Activated CD4-positive, alpha-beta memory T cell treated with anti-CD3 and anti-CD28 coated beads for 36 hours (primary cell): ENCODE data around the gene PDZD7. TPM values are rescaled to one million over a fixed set of nuclear protein-coding genes. Genes with fewer than 3 reads are reported as not detected.

Experiments used
- microRNA-seq: library from miRNA; unstranded; fragments of <30 nt; microRNA quantifications from one replicate; pipeline ENCODE4 v1.2.0, GENCODE V29; 2022; ENCODE audit warnings: borderline number of aligned reads, borderline microRNAs expressed, borderline replicate concordance
- total RNA-seq, 2 experiments: library from RNA; stranded (reverse); gene quantifications; one replicate each; pipeline ENCODE4 v1.2.3, GENCODE V29; 2021

Gene PDZD7
- total RNA-seq, 2 experiments from 2014 or later, result 0.31 to 0.93 TPM

Small RNA genes within 50 kb of the gene (microRNA-seq; reads per million reads assigned to microRNA genes)
- not detected for gene MIR608

Other genes with a start within 250 kb of the PDZD7 start
- 10 to 100 TPM; 33.9 to 35.9 TPM for gene SLF2, start 118.2 kb downstream of the PDZD7 start, total RNA-seq
- under 1 TPM; 0.58 to 0.74 TPM for gene SEMA4G, start 61.6 kb downstream of the PDZD7 start, total RNA-seq
- gene MRPL43, start 43.6 kb downstream of the PDZD7 start, total RNA-seq, result 10 to 100 TPM; 47.0 to 50.1 TPM
- 10 to 100 TPM; 12.8 to 14.0 TPM for gene TWNK, start 43.6 kb downstream of the PDZD7 start, total RNA-seq
- gene LZTS2, start 31.3 kb downstream of the PDZD7 start, total RNA-seq, result 10 to 100 TPM; 12.0 to 12.5 TPM
- 10 to 100 TPM; 40.4 to 41.9 TPM for gene SFXN3, start 105 bp upstream of the PDZD7 start, total RNA-seq
- gene KAZALD1, start 30.9 kb upstream of the PDZD7 start, total RNA-seq, result 1 to 10 TPM in 1 of 2 experiments, under 1 TPM in 1; 0.58 to 1.3 TPM
- gene TLX1, start 100.2 kb upstream of the PDZD7 start, total RNA-seq, result not detected
- not detected for gene LBX1, start 198.3 kb upstream of the PDZD7 start, total RNA-seq